MM.1S (cell line): ENCODE data around the gene BCL10.

Experiments used
- EZH2 ChIP-seq: fragments of 300-600 bp; sonication (generic); optimal IDR thresholded peaks from 2 replicates; pipeline ENCODE3; 2017; ENCODE audit warnings: low read depth, mild to moderate bottlenecking, antibody characterized with exemption, low read length, mixed read lengths
- TF ChIP-seq, protein P1 (sequence below): fragments of 300-600 bp; sonication (generic); IDR thresholded peaks from 2 replicates; pipeline ENCODE4 v1.5.1; 2016; ENCODE audit warnings: antibody characterized with exemption, low read length, mixed read lengths

DNA sequence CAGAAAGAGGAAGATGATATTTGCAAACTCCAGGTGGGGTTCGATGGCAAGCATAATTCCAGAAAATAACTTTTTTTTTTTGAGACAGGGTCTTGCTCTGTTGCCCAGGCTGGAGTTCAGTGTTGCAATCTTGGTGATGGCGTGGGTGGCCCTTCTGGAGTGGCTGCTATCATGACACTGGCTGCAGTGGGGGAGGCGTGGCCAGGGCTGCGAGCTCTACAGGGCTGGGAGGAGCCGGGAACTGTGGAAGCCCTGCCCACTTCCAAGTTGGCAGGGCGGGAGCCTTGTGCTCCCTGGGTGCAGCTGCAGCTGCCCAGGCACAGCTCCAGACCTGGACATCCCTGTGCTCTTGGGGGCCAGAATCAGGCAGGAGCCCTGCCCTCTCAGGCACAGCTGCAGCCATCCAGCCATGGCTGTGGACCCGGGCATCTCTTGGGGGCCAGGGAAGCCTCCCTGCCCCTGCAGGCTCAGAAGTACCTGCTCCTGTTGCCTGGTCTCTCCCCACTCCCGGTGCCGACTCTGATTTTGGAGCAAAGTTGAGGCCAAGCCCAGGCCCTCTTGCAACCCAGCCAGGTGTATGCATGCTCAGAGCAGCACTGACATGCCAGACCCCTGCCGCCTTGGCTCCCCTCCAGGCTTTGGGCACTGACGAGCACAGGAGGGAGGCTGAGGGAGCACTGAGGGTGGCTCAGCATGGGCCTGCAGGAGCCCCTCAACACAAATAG is 7.2 kb upstream of the BCL10 start:
- TF ChIP-seq, protein P1, sequence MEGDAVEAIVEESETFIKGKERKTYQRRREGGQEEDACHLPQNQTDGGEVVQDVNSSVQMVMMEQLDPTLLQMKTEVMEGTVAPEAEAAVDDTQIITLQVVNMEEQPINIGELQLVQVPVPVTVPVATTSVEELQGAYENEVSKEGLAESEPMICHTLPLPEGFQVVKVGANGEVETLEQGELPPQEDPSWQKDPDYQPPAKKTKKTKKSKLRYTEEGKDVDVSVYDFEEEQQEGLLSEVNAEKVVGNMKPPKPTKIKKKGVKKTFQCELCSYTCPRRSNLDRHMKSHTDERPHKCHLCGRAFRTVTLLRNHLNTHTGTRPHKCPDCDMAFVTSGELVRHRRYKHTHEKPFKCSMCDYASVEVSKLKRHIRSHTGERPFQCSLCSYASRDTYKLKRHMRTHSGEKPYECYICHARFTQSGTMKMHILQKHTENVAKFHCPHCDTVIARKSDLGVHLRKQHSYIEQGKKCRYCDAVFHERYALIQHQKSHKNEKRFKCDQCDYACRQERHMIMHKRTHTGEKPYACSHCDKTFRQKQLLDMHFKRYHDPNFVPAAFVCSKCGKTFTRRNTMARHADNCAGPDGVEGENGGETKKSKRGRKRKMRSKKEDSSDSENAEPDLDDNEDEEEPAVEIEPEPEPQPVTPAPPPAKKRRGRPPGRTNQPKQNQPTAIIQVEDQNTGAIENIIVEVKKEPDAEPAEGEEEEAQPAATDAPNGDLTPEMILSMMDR: no peak
- TF ChIP-seq EZH2: no peak
